NCI-H2227 (cell line): ENCODE data around the gene ENTHD1.
"Not testable (repeated sequence)": the region's sequence is repeated elsewhere in the genome, so short reads cannot be mapped to it uniquely, and the experiment has no call there.

Experiments
- DNase-seq: peaks from one replicate; lab custom pipeline; 2025; ENCODE audit not compliant: unreplicated experiment; lab: John Stamatoyannopoulos, UW

ENTHD1 gene

GRCh38 chr22:39925273-39925672 is 31.7 kb upstream of the ENTHD1 start:
- no peak for DNase-seq

- DNase-seq = no peak
Observed at GRCh38 chr22:39924286-39924685, 30.7 kb upstream of the ENTHD1 start.

GRCh38 chr22:39923696-39924095 is 30.1 kb upstream of the ENTHD1 start:
- no peak for DNase-seq

- no peak for DNase-seq
Observed at GRCh38 chr22:39920134-39920743, 26.7 kb upstream of the ENTHD1 start.

- DNase-seq = peak; percentile 3
Observed at GRCh38 chr22:39917776-39918495, 24.4 kb upstream of the ENTHD1 start.

GRCh38 chr22:39917197-39917643 is 23.7 kb upstream of the ENTHD1 start:
- DNase-seq = peak; percentile 29

- no peak for DNase-seq
Observed at GRCh38 chr22:39916496-39916895, 22.9 kb upstream of the ENTHD1 start.

GRCh38 chr22:39915295-39915726 is 21.8 kb upstream of the ENTHD1 start:
- DNase-seq = no peak

GRCh38 chr22:39914584-39914983 is 21.0 kb upstream of the ENTHD1 start:
- DNase-seq = no peak

GRCh38 chr22:39913886-39914285 is 20.3 kb upstream of the ENTHD1 start:
- peak; percentile 61 for DNase-seq

- no peak for DNase-seq
Observed at GRCh38 chr22:39913321-39913720, 19.8 kb upstream of the ENTHD1 start.

- no peak for DNase-seq
Observed at GRCh38 chr22:39910876-39911613, 17.5 kb upstream of the ENTHD1 start.

GRCh38 chr22:39908737-39909136 is 15.2 kb upstream of the ENTHD1 start:
- DNase-seq = no peak

- DNase-seq = no peak
Observed at GRCh38 chr22:39908136-39908535, 14.6 kb upstream of the ENTHD1 start.

GRCh38 chr22:39907605-39908097 is 14.1 kb upstream of the ENTHD1 start:
- no peak for DNase-seq

GRCh38 chr22:39907047-39907446 is 13.5 kb upstream of the ENTHD1 start:
- no peak for DNase-seq

GRCh38 chr22:39906207-39906606 is 12.6 kb upstream of the ENTHD1 start:
- peak; percentile 26 for DNase-seq

GRCh38 chr22:39905687-39906086 is 12.1 kb upstream of the ENTHD1 start:
- DNase-seq = no peak

GRCh38 chr22:39904862-39905261 is 11.3 kb upstream of the ENTHD1 start:
- DNase-seq = no peak

GRCh38 chr22:39904024-39904423 is 10.5 kb upstream of the ENTHD1 start:
- not testable (repeated sequence) for DNase-seq

- DNase-seq = no peak
Observed at GRCh38 chr22:39901565-39902146, 8.1 kb upstream of the ENTHD1 start.
